Measurements from ENCODE around the gene TMEM132D. TPM values are rescaled to one million over a fixed set of nuclear protein-coding genes. Genes with fewer than 3 reads are reported as not detected.

The TMEM132D gene
- total RNA-seq, 2 donors from 2014 or later, result 4.4 to 14.2 TPM

DNA sequence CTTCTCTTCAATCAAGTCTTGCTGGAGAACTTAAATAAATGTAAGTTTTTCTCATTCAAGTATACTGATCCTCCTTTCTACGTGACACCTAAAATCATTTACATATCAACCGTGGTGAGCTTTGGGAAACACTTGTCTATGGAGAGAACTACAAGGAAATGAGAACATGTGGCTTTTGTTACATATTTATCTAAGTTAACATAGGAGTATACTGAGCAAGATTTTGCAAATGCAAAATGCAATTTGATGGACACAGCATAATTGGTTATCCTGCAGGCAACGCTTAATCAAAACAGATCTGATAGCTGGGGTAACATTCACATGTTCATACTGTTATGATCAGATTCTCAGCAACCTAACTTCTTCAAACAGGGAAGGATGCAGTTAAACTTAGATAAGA is 376.3 kb downstream of the TMEM132D start:
- Mint-ChIP-seq H3K27ac (no peak overlapping the region), H3K27me3 (ENCODE audit: insufficient read depth) (no peaks in the 10 kb centered on the region), H3K4me1 (peaks cover 17% of the 10 kb centered on the region), H3K9me3 (no peaks in the 10 kb centered on the region), H3K36me3 (ENCODE audit: low read depth) (peaks cover 7% of the 10 kb centered on the region), H3K4me3 (no peak overlapping the region)
- Histone ChIP-seq H3K36me3 (ENCODE audit: control insufficient read depth, insufficient read depth, low read length) (no peaks in the 10 kb centered on the region), H3K4me3 (ENCODE audit: low read length) (no peak overlapping the region), H3K4me1 (ENCODE audit: control insufficient read depth, insufficient read depth, low read length) (no peaks in the 10 kb centered on the region), H3K27ac (ENCODE audit: low read depth, low read length) (no peak overlapping the region), H3K9me3 (ENCODE audit: control insufficient read depth, low read length) (no peaks in the 10 kb centered on the region), H3K27me3 (ENCODE audit: control insufficient read depth, insufficient read depth, low read length, poor library complexity, severe bottlenecking) (no peaks in the 10 kb centered on the region), H3K9ac (ENCODE audit: extremely low read depth, low read length, poor library complexity, severe bottlenecking) (no peak overlapping the region)
- no peak for TF ChIP-seq CTCF (conservative IDR thresholded peaks at IDR 0.05)
- DNase-seq, result no peak
- 78 to 100% methylated on average over 1 to 3 of the region's 3 CpGs for WGBS, 2 experiments (ENCODE audit: insufficient coverage in 1 of 2, insufficient read length in 1 of 2)

DNA sequence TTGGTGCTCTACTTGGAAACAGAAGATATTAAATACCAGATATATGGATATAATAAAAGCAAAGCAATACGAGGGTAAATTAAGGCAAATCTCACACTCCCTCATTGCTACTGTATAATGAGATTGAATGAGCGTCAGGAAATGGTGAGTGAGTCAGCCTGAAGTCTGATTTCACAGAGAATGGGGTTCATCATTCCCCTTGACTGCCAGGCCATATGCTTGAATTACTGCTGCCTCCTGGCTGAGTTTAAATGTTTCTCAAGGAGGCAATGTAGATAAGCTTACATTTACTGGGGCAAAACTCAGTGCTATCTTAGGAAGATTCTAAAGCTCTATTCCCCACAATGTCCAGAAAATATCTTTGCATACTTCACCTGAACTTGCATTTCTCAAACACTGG is 380.2 kb downstream of the TMEM132D start:
- Histone ChIP-seq H3K4me3 (ENCODE audit: low read length) (no peak overlapping the region), H3K27ac (ENCODE audit: low read depth, low read length) (no peak overlapping the region), H3K36me3 (ENCODE audit: control insufficient read depth, insufficient read depth, low read length) (no peaks in the 10 kb centered on the region), H3K9ac (ENCODE audit: extremely low read depth, low read length, poor library complexity, severe bottlenecking) (no peak overlapping the region), H3K4me1 (ENCODE audit: control insufficient read depth, insufficient read depth, low read length) (no peaks in the 10 kb centered on the region), H3K27me3 (ENCODE audit: control insufficient read depth, insufficient read depth, low read length, poor library complexity, severe bottlenecking) (no peaks in the 10 kb centered on the region), H3K9me3 (ENCODE audit: control insufficient read depth, low read length) (peaks cover 4% of the 10 kb centered on the region)
- no peaks in the 10 kb centered on the region for H3K27me3 Mint-ChIP-seq (ENCODE audit: insufficient read depth)
- H3K27ac Mint-ChIP-seq, result no peak overlapping the region
- no peaks in the 10 kb centered on the region for H3K9me3 Mint-ChIP-seq
- DNase-seq, result no peak
- peaks cover 8% of the 10 kb centered on the region for H3K4me1 Mint-ChIP-seq
- H3K36me3 Mint-ChIP-seq (ENCODE audit: low read depth), result peaks cover 15% of the 10 kb centered on the region
- 78 to 97% methylated on average over 1 to 2 of the region's 2 CpGs for whole genome bisulfite sequencing, 2 experiments (ENCODE audit: insufficient coverage in 1 of 2, insufficient read length in 1 of 2)
- no peak overlapping the region for H3K4me3 Mint-ChIP-seq
- no peak for TF ChIP-seq CTCF (conservative IDR thresholded peaks at IDR 0.05)

DNA sequence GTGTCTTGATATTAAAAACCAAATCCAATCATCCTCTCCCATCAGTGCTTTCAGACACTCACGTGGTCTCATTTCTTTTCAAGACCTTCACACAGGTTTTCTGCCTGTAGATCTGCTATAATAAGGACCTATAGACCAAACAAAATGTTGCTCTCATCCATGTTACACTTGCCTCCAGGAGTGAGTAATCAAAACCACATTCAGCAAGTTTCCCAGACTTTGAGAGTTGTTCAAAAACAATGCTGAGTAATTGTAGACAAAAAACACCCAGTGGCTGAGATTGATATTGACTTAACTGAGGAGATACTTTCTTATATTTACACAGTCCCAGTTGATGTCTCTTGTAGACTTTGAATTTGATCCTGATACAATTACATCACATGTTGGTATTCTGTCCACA is 383.1 kb downstream of the TMEM132D start:
- Histone ChIP-seq H3K4me1 (ENCODE audit: control insufficient read depth, insufficient read depth, low read length) (no peaks in the 10 kb centered on the region), H3K4me3 (ENCODE audit: low read length) (no peak overlapping the region), H3K9me3 (ENCODE audit: control insufficient read depth, low read length) (peaks cover 10% of the 10 kb centered on the region), H3K27ac (ENCODE audit: low read depth, low read length) (no peak overlapping the region), H3K36me3 (ENCODE audit: control insufficient read depth, insufficient read depth, low read length) (no peaks in the 10 kb centered on the region), H3K27me3 (ENCODE audit: control insufficient read depth, insufficient read depth, low read length, poor library complexity, severe bottlenecking) (no peaks in the 10 kb centered on the region), H3K9ac (ENCODE audit: extremely low read depth, low read length, poor library complexity, severe bottlenecking) (no peak overlapping the region)
- 91 to 97% methylated on average over 1 of the region's 1 CpG for WGBS, 2 experiments (ENCODE audit: insufficient coverage in 1 of 2, insufficient read length in 1 of 2)
- no peak for DNase-seq
- peaks cover 16% of the 10 kb centered on the region for H3K9me3 Mint-ChIP-seq
- H3K27ac Mint-ChIP-seq, result no peak overlapping the region
- peaks cover 32% of the 10 kb centered on the region for H3K36me3 Mint-ChIP-seq (ENCODE audit: low read depth)
- TF ChIP-seq CTCF (conservative IDR thresholded peaks at IDR 0.05), result no peak
- no peak overlapping the region for H3K4me3 Mint-ChIP-seq
- H3K4me1 Mint-ChIP-seq, result no peaks in the 10 kb centered on the region
- no peaks in the 10 kb centered on the region for H3K27me3 Mint-ChIP-seq (ENCODE audit: insufficient read depth)
